ENCODE measurements around the gene COQ7.
A peak's percentile ranks its signal among the peaks of the same experiment; 100 is the strongest.

Gene COQ7

DNA sequence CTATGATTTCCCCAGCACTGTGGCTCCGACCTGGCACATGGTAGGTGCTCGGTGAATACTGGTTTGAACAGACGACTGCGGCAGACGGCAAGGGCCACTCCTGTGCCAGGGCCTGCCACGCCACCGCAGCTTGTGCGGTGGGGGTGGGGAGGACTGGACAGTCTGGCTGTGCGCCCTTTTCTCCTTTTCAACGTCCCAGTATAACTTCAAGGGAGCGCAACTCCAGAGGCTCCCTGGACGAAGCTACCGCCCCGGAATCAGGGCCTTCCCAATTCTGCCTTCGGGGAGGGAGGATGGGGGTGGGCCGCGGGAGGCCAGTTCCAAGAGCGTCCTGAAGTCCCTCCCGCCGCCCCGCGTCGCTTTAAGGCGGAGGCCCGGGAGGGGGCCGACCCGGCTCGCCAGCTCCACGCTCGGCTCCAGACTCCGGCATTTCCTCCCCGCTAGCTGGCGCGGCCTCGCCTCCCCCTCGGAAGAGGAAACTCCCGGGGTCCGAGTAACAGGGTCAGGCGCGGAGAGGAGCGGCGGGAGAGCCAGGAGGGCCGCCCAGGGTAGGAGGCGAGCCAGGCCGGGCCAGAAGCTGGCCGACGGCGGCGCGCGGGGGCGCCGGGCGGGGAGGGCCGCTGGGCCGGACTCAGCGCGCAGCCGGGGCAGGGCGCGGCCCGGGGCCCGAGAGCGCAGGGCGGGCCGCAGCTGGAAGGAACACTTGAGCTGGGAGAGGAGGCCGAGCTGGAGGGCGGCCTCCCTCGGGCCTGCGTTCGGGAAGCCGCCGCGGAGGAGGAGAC, 46.4 kb downstream of the COQ7 start, which contains the start of gene ITPRIPL2:
ITPRIPL2 (plus strand) TSS at position 388 of the 782 bp plus-strand sequence. CDS start 498 bp downstream, outside the sequence.
- DNase-seq (ENCODE audit: low spot score), result peak; percentile 92

GRCh38 chr16:19114359-19115147, 47.1 kb downstream of the COQ7 start:
- no peak for DNase-seq (ENCODE audit: low spot score)

- DNase-seq (ENCODE audit: low spot score), result no peak
Observed at GRCh38 chr16:19115148-19116021, 48.0 kb downstream of the COQ7 start.

DNA sequence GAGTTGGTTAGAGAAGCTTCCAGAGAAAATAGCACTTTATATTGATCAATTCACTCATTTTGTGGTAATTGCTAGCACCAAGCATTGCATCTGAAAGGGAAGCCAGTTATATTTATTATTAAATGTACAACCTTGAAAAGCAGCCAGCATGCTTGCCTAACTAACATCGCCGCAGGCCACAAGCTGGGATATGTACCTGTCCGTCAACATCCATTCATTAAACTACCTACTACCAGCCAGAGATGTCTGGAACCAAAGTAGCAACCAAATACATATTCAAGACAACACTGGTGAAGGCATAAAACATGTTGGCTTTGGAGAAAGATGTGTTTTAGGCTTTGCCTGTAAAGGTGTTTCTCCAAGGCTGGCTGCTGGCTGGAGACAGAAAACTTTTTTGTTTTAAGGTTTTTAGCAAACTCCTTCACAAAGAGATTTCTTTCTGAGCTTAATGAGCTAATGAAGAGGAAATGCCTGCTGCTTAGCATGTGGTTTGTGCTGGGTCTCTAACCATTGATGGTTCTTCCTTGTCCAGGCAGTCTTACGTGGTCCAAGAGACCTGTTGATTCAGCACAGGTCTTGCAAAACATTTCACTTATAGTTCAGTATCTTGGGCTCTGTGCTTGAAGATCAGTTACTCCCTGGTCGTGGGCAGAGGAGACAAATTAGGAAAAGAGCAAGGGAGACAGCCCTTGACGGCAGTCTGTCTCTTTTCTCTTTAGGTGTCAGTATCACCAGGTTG, 49.5 kb downstream of the COQ7 start:
- no peak for DNase-seq (ENCODE audit: low spot score)

GRCh38 chr16:19118938-19119431, 51.6 kb downstream of the COQ7 start:
- peak; percentile 95 for DNase-seq (ENCODE audit: low spot score)

DNA sequence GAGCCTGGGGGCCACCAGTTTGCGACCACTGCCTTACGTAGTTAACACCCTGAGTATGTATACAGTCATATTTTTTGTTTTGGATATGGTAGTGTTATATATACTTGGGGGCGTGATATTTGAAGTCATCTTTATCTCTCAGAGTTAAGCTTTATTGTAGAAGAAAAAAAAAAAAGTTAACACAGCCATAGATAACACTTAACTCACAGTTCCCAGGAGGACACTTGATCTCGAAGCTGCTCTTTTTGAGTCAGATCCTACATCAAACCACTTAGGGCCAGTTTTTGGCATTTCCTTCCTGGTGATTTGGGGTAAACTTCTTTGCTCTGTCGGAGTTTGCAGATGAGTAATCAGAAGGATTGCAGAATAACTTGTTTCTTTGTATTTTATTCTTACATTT, 52.1 kb downstream of the COQ7 start:
- peak; percentile 70 for DNase-seq (ENCODE audit: low spot score)

- DNase-seq (ENCODE audit: low spot score), result no peak
Observed at GRCh38 chr16:19123535-19124178, 56.2 kb downstream of the COQ7 start.

DNA sequence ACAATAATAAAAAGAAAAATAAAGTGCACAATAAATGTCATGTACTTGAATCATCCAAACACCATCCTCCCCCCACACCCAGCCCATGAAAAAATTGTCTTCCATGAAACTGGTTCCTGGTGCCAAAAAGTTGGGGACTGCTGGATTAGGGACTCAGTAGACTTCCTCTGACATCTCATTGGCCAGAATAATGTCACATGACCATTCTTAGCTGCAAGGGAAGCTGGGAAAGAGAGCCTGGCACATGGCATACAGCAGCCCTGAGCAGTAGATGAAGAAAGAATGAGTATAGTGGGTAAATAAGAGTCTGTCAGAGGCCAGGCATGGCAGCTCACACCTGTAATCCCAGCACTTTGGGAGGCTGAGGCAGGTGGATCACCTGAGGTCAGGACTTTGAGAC, 58.9 kb downstream of the COQ7 start:
- DNase-seq (ENCODE audit: low spot score), result no peak

- DNase-seq (ENCODE audit: low spot score), result no peak
Observed at GRCh38 chr16:19127205-19127604, 59.8 kb downstream of the COQ7 start.

- DNase-seq (ENCODE audit: low spot score), result no peak
Observed at GRCh38 chr16:19127674-19128131, 60.3 kb downstream of the COQ7 start.

- DNase-seq (ENCODE audit: low spot score), result no peak
Observed at GRCh38 chr16:19128454-19129200, 61.2 kb downstream of the COQ7 start.

Measured in AG08395 (cell line).